Measurements from ENCODE around the gene TCAF1. TPM values are rescaled to one million over a fixed set of nuclear protein-coding genes. Genes with fewer than 3 reads are reported as not detected.
A peak's percentile ranks its signal among the peaks of the same experiment; 100 is the strongest.

The TCAF1 gene
- total RNA-seq, 4 donors from 2014 or later, result 26.6 to 56.7 (median 30.7) TPM

GRCh38 chr7:143886826-143887477 lies 15.0 kb downstream of the TCAF1 start:
- Histone ChIP-seq H3K36me3 (peaks cover 3% of the 10 kb centered on the region), H3K4me1 (peaks cover 21% of the 10 kb centered on the region), H3K27ac (no peak overlapping the region), H3K27me3 (no peaks in the 10 kb centered on the region), H3K9me3 (no peaks in the 10 kb centered on the region), H3K4me3 (no peak overlapping the region)
- no peak for DNase-seq (ENCODE audit: low spot score in 2 of 2)
- TF ChIP-seq EP300 (IDR thresholded peaks at IDR 0.05), result no peak
- no peak for TF ChIP-seq POLR2AphosphoS5 (IDR thresholded peaks at IDR 0.05)
- TF ChIP-seq, protein P1, sequence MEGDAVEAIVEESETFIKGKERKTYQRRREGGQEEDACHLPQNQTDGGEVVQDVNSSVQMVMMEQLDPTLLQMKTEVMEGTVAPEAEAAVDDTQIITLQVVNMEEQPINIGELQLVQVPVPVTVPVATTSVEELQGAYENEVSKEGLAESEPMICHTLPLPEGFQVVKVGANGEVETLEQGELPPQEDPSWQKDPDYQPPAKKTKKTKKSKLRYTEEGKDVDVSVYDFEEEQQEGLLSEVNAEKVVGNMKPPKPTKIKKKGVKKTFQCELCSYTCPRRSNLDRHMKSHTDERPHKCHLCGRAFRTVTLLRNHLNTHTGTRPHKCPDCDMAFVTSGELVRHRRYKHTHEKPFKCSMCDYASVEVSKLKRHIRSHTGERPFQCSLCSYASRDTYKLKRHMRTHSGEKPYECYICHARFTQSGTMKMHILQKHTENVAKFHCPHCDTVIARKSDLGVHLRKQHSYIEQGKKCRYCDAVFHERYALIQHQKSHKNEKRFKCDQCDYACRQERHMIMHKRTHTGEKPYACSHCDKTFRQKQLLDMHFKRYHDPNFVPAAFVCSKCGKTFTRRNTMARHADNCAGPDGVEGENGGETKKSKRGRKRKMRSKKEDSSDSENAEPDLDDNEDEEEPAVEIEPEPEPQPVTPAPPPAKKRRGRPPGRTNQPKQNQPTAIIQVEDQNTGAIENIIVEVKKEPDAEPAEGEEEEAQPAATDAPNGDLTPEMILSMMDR (IDR thresholded peaks at IDR 0.05), result no peak
- TF ChIP-seq POLR2A (IDR thresholded peaks at IDR 0.05), result no peak
- WGBS, result 93% methylated on average over 6 of the region's 6 CpGs

- WGBS, result 61% methylated on average over 3 of the region's 3 CpGs
- H3K36me3 ChIP-seq, result peaks cover 3% of the 10 kb centered on the region
- H3K27me3 ChIP-seq, result no peaks in the 10 kb centered on the region
- no peak for DNase-seq (ENCODE audit: low spot score in 2 of 2)
- no peaks in the 10 kb centered on the region for H3K9me3 ChIP-seq
- no peak overlapping the region for H3K4me3 ChIP-seq
- H3K27ac ChIP-seq, result no peak overlapping the region
- H3K4me1 ChIP-seq, result peaks cover 27% of the 10 kb centered on the region
- TF ChIP-seq POLR2A (IDR thresholded peaks at IDR 0.05), result no peak
- TF ChIP-seq EP300 (IDR thresholded peaks at IDR 0.05), result no peak
- TF ChIP-seq POLR2AphosphoS5 (IDR thresholded peaks at IDR 0.05), result no peak
These were observed 16.0 kb downstream of the TCAF1 start for GRCh38 chr7:143885951-143886350.

- no peak for TF ChIP-seq POLR2AphosphoS5 (IDR thresholded peaks at IDR 0.05)
- no peak for TF ChIP-seq POLR2A (IDR thresholded peaks at IDR 0.05)
- TF ChIP-seq, protein P1 (IDR thresholded peaks at IDR 0.05), result no peak
- TF ChIP-seq EP300 (IDR thresholded peaks at IDR 0.05), result no peak
- Histone ChIP-seq H3K9me3 (no peaks in the 10 kb centered on the region), H3K4me1 (peaks cover 27% of the 10 kb centered on the region), H3K27ac (no peak overlapping the region), H3K27me3 (no peaks in the 10 kb centered on the region), H3K4me3 (peak overlapping the region; percentile 41), H3K36me3 (peaks cover 3% of the 10 kb centered on the region)
- WGBS, result 14% methylated on average over 38 of the region's 38 CpGs
- no peak for DNase-seq (ENCODE audit: low spot score in 2 of 2)
These were observed 16.9 kb downstream of the TCAF1 start for GRCh38 chr7:143884969-143885559.

DNA sequence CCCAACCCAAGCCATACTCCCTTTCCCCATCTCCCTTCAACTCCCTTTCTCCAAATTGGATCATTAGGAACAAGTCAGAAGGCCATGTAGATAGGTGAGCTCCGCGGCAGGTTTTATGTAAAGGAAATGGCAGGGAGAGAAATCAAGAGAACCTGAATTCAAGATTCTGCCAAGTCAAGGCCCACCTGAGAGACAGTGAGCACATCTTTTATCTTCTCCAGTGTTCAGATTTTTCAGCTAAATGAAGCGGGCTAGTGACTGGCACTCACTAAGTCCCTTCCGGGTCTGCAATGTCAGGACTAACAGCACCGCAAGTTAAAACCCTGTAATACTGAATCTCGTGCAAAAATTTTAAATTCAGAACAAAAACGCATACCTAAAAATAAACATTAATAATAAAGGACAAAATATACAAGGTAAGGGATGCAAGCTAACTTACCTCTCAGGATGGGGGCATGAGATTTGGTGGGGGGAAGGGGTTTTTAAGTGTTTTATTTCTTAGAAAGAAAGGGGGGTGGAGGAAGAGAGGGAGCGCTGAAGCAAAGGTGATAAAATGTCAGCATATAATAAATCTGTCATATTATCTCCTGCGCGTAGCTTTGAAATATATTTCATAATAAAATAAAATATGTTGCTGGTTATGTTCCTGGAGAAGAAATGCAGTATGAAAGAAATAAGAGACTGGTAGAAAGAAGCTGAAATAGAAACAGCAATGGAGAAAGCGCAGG lies 17.6 kb downstream of the TCAF1 start:
- 62% methylated on average over 11 of the region's 11 CpGs for WGBS
- peaks cover 27% of the 10 kb centered on the region for H3K4me1 ChIP-seq
- no peak for TF ChIP-seq POLR2AphosphoS5 (IDR thresholded peaks at IDR 0.05)
- TF ChIP-seq, protein P1 (IDR thresholded peaks at IDR 0.05), result no peak
- no peak for DNase-seq (ENCODE audit: low spot score in 2 of 2)
- peak overlapping the region; percentile 41 for H3K4me3 ChIP-seq
- H3K36me3 ChIP-seq, result peaks cover 2% of the 10 kb centered on the region
- no peak overlapping the region for H3K27ac ChIP-seq
- no peaks in the 10 kb centered on the region for H3K27me3 ChIP-seq
- no peaks in the 10 kb centered on the region for H3K9me3 ChIP-seq

DNA sequence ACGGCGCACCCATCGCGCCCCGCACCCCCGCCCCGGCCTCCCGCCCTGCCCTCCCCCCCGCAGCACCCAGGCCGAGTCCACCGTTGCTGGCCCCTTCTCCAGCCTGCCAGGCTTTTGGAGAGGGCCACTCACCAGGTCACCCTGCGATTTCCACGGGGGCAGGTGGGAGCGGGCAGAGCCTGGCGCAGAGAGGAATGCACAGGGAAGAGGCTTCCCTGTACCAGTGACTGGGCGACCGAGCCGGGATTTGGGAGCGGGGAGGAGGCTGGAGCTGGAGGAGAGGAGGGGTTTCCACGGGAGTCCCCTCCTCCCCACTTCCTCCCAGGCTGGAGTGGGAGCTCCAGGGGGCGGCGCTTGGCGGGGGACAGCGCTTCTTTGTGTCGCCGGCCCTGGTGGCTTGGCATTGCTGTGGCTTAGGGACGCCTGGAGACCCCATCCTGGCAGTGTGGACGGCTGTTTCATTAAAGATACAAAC lies 19.3 kb downstream of the TCAF1 start:
- WGBS, result 2% methylated on average over 8 of the region's 28 CpGs
- peak; percentile 79 to 85 for DNase-seq (ENCODE audit: low spot score in 2 of 2)
- Histone ChIP-seq H3K27me3 (no peaks in the 10 kb centered on the region), H3K4me3 (peak overlapping the region; percentile 69), H3K9me3 (no peaks in the 10 kb centered on the region), H3K27ac (peak overlapping the region; percentile 71), H3K4me1 (peaks cover 27% of the 10 kb centered on the region), H3K36me3 (no peaks in the 10 kb centered on the region)
- TF ChIP-seq POLR2A (IDR thresholded peaks at IDR 0.05) (no peak), EP300 (IDR thresholded peaks at IDR 0.05) (no peak), POLR2AphosphoS5 (IDR thresholded peaks at IDR 0.05) (no peak)
- TF ChIP-seq, protein P1 (IDR thresholded peaks at IDR 0.05), result no peak

All from suprapubic skin (tissue), 4 donors.